ENCODE data around the gene CLDN4. TPM values are rescaled to one million over a fixed set of nuclear protein-coding genes. Genes with fewer than 3 reads are reported as not detected.
"Not testable (repeated sequence)": the region's sequence is repeated elsewhere in the genome, so short reads cannot be mapped to it uniquely, and the experiment has no call there.

CLDN4 gene
- total RNA-seq, 1 donor from 2014 or later, result 0.71 TPM

GRCh38 chr7:73823257-73823656, 7.5 kb upstream of the CLDN4 start:
- DNase-seq (ENCODE audit: low spot score), result no peak

DNA sequence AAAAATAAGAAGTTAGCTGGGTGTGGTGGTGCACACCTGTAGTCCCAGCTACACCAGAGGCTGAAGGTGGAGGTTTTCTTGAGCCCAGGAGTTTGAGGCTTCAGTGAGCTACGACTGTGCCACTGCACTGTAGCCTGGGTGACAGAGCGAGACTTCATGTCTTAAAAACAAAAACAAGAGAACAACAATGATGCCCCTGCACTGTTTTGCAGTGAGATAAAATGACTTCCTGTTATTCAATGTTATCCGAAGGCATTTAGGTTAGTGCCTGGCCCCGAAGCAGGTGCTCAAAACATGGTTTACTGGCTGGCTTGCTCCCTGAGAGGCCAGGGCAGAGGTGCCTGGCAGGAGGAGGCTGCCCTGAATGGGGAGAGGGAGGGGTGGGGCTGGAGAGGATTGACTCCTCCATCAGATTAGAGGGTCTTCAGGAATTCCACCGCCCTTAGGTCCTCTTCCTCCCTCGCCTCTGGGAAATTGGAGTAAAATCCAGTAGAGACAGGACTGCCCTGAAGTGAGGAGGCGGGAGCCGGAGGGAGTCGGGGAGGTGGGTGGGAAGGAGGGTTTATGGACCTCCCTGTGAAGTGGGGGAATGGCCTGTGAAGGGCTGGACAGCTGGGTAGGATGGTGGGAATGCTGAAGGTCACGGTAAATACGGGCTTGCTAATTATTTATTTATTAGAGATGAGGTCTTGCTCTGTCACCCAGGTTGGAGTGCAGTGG, 6.8 kb upstream of the CLDN4 start:
- DNase-seq (ENCODE audit: low spot score), result no peak

GRCh38 chr7:73824986-73825385, 5.8 kb upstream of the CLDN4 start:
- DNase-seq (ENCODE audit: low spot score), result no peak

DNA sequence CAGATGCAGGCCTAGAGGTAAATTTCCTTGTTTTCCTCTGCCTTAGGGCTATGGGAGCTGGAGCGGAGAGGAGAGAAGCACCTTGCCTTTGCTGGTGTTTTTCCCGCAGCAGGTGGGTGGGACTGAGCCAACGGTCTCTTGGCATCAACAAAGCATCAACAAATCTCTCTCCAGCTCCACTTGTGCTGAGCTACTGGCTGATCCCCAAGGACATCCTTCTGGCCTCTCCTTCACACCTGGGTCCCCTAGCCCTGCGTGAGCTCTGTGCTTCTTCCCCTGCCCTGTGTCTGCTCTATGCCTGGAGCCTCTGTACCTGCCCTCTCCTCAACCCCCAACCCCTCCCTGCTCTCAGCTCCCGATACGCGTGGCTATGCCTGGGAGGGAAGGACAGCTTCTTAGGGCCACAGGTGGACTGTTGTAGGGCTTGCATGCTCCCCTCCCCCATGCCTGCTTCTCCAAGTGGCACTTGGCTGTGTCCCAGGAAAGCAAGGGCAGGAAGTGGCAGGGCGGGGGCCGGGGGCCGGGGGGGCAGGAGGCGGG, 3.2 kb upstream of the CLDN4 start:
- no peak for DNase-seq (ENCODE audit: low spot score)

DNA sequence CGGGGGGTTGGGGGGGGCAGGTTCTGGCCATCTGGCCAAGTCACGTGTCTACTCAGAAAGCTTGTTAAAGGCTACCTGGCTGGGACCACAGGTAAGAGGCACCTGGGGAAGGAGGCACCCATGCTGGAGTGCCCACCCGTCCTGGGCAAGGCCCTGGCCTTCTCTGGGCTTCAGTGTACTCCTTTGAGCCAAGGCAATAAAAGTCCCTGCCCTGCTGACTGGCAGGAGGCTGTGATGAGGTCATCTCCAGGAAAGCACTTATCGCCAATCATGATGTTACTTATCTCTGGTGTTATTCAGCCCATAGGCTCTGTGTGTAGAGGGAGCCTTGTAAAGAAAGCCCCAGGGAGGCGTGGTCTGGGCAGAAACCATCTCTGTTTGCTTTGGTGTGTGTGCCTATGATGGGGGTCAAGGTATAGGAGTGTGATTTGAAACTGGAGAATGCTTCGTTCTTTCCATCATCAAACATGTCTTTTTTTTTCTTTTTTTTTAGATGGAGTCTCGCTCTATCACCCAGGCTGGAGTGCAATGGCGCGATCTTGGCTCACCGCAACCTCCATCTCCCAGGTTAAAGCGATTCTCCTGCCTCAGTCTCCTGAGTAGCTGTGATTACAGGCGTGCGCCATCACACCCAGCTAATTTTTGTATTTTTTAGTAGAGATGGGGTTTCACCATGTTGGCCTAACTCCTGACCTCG, 2.5 kb upstream of the CLDN4 start:
- DNase-seq (ENCODE audit: low spot score), result no peak

- DNase-seq (ENCODE audit: low spot score), result no peak
Observed at GRCh38 chr7:73828972-73829371, 1.8 kb upstream of the CLDN4 start.

DNA sequence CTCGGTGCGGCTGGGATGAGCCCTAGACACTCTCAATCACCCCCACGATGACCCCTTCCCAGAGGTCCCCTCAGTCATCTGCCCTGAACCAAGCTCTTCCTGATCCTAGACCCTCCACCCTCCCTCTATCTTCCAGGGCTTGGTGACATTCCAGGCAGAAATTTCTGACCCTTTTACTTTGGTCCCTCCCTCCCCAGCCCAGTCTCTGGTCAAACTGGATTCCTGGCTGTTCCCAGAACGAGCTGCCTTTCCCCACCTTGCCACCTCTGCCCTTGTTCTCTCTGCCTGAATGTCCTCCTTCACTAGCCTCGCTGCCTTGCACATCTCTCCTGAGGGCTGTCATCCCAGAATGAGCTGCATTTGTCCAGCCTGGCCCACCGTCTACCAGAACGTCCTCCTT, 1.3 kb upstream of the CLDN4 start:
- no peak for DNase-seq (ENCODE audit: low spot score)

DNA sequence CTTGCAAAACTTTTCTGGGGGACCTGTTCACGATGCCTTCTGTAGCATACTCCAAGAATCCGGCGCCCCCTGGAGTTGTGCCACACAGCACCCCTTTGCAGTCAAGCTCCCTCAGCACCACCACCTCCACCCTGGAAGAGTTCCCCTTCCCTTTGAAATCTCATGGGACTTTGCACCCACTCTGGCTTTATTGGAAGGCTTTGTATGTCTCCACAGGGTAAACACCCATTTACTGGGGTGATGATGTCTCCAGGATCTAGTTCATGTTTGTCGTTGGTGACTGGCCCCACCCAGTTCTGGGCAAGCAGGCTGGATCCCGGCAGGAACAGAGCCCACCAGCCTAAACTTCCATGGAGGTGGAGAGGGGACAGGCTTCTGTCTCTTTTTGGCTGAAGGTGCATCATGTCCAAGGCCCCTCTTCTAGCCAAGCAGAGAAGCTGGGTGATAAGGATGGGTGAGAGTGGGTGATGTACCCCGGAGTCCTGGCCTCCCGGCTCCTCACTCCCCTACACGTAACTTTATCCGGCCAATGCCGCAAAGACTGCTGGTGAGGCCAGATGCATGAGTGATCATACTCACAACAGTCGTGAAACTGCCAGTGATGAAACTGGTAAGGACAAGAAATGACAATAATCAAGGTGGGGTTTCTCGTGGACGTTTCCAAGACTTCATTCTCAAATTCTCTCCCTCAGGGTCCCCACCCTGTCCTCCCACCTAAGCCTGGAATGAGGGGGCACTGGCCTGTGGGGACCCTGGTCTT, 695 bp upstream of the CLDN4 start:
- no peak for DNase-seq (ENCODE audit: low spot score)

- no peak for DNase-seq (ENCODE audit: low spot score)
Observed at GRCh38 chr7:73831584-73831833, 713 bp downstream of the CLDN4 start.

DNA sequence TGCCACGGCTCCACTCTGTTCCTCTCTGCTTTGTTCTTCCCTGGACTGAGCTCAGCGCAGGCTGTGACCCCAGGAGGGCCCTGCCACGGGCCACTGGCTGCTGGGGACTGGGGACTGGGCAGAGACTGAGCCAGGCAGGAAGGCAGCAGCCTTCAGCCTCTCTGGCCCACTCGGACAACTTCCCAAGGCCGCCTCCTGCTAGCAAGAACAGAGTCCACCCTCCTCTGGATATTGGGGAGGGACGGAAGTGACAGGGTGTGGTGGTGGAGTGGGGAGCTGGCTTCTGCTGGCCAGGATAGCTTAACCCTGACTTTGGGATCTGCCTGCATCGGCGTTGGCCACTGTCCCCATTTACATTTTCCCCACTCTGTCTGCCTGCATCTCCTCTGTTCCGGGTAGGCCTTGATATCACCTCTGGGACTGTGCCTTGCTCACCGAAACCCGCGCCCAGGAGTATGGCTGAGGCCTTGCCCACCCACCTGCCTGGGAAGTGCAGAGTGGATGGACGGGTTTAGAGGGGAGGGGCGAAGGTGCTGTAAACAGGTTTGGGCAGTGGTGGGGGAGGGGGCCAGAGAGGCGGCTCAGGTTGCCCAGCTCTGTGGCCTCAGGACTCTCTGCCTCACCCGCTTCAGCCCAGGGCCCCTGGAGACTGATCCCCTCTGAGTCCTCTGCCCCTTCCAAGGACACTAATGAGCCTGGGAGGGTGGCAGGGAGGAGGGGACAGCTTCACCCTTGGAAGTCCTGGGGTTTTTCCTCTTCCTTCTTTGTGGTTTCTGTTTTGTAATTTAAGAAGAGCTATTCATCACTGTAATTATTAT, 1.2 kb downstream of the CLDN4 start:
- no peak for DNase-seq (ENCODE audit: low spot score)

DNA sequence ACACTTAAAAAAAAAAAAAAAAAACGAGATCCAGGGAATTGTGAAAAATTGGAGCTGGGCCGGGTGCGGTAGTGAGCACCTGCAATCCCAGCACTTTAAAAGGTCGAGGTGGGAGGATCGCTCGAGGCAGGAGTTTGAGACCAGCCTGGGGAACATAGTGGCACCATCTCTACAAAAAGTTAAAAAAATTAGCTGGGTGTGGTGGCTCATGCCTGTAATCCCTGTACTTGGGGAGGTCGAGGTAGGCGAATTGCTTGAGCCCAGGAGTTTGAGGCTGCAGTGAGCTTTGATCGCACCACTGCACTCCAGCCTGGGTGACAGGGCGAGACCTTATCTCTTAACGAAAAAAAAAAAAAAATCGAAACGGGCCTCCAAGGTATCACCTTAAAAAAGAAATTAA, 2.0 kb downstream of the CLDN4 start:
- no peak for DNase-seq (ENCODE audit: low spot score)

- no peak for DNase-seq (ENCODE audit: low spot score)
Observed at GRCh38 chr7:73833251-73833919, 2.6 kb downstream of the CLDN4 start.

GRCh38 chr7:73834626-73835191, 3.9 kb downstream of the CLDN4 start:
- DNase-seq (ENCODE audit: low spot score), result no peak

DNA sequence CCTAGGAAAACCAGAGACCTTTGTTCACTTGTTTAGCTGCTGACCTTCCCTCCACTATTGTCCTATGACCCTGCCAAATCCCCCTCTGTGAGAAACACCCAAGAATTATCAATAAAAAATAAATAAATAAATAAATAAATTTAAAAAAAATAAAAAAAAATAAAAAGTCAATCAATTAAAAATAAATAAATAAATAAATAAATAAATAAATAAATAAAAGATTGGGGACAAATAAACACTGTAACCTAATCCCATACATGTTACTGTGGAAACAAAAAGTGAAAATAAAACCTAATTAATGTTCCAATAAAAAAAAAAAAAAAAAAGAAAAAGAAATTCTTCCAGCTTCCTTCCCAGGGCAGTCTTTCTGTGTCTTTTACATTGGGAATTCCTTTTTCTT, 6.4 kb downstream of the CLDN4 start:
- DNase-seq (ENCODE audit: low spot score), result not testable (repeated sequence)

- DNase-seq (ENCODE audit: low spot score), result no peak
Observed at GRCh38 chr7:73838642-73839041, 7.8 kb downstream of the CLDN4 start.

DNA sequence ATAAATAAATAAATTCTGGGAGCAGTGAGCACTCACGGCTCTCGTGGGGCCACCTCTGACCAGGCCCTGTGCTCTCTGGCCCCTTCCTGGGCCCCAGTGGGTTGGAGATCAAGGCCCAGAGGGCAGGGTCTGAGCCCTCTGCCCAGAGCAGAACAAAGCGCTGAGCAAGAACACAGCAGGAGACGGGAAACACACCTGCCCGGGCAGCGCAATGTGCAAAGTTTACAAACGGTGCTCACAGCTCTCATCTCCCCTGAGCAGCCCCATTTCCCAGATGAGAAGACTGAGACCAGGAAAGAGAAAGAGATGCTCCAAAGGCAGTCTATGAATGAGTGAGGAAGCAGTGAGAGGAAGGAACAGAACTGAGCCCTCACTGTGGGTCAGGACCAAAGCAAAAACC, 8.5 kb downstream of the CLDN4 start:
- DNase-seq (ENCODE audit: low spot score), result no peak

DNA sequence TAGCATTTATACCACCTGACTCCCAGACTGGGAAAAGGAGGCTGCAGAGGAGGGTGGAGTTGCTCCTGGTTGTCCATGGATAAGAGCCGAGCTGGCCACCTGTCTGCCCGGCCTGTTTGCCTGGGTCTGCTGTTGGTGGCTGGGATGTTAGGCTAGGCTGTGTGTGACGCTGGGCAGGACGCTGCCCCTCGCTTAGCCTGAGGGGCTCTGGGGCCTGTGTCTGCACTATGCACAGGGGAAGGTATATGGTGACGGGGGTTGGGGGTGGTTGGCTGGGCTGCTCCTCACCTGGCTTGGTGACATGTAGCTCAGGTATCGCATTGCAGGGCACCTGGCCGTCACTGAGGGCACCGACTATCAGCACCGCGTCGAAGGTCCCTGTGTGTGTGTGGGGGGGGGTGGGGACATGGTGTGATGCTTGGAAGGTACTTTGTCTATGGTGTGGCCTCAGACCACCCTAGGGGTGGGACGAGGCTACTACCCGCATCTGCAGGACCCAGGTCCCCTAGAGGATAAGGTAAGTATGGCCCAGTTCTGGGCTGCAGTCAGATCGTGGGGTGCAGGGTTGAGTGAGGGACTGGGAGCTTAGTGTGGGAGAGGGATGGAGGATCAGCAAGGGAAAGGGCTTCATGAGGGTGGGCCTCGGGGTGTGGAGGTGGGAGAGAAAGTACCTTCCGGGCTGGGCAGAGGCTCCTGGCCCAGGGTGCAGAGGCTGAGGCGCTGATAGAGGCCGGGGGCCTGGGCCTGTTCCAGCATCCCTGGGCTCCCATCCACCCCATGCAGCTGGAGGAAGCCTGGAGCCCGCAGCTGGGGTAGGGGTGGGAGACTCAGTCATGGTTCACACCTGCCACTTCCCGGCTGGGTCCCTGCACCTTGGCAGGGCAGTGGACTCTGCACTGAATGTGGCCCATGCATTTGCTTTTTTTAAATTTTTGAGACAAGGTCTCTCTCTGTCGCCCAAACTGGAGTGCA, 9.2 kb downstream of the CLDN4 start:
- DNase-seq (ENCODE audit: low spot score), result no peak

DNA sequence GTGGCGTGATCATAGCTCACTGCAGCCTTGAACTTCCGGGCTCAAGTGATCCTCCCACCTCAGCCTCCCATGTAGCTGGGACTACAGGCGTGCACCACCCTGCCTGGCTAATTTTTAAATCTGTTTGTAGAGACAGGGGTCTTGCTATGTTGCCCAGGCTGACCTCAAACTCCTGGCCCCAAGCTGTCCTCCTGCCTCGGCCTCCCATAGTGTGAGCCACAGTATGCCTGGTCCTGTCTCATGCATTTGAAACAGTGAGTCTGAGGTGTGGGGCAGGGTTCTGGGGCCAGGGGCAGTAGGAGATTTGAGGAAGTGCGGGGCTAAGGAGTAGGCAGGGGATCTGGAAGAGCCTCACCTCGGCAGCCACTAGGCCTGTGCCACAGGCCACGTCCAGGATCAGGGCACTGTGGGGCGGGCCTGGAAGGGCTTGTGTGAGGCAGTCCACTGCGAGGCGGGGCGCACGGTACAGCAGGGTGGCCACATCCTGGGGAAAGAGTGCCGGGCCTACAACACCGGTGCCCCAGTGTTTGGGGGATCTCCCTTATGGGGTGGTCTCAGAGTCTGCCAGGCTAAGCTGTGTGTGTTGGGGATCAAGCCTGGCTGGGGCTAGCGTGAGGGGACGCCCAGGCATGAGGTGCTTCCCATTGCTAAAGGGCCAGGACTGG, 10.1 kb downstream of the CLDN4 start:
- DNase-seq (ENCODE audit: low spot score), result no peak

GRCh38 chr7:73841689-73842066, 10.9 kb downstream of the CLDN4 start:
- DNase-seq (ENCODE audit: low spot score), result no peak
